GM12865 (cell line): ENCODE measurements around the gene CEP70.
"Not testable (repeated sequence)": the region's sequence is repeated elsewhere in the genome, so short reads cannot be mapped to it uniquely, and the experiment has no call there.

Source experiments
- DNase-seq: peaks from one replicate; pipeline ENCODE4 v3.0.0; 2010; ENCODE audit warnings: low read depth
- H3K4me3 ChIP-seq: 2 replicates; pipeline ENCODE4 v1.5.1; 2011; ENCODE audit warnings: mild to moderate bottlenecking, low read depth, low read length, control low read depth
- CTCF ChIP-seq: IDR thresholded peaks from 2 replicates; pipeline ENCODE4 v1.5.1; 2011; ENCODE audit warnings: low read length, control low read depth, low read depth, inconsistent platforms; ENCODE audit not compliant: insufficient read depth; ENCODE audit errors: missing control alignments

Gene CEP70

DNA sequence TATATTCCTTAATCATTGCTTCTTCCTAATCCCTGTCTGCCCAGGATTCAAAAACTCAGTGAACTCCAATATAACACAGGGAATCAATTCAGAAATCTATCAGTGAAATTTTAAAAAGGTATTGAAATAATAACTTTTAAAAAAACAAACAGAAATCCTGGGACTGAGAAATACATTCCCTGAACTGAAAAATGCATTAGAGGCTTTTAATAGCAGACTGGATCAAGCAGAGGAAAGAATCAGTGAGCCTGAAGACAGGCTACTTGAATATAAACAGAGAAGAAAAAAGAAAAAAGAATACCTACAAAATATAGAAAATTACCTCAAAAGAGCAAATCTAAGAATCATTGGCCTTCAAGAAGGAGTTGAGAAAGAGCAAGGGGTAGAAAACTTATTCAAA lies 54.7 kb downstream of the CEP70 start:
- H3K4me3 ChIP-seq: no peak overlapping the region
- no peak for DNase-seq
- TF ChIP-seq CTCF: no peak

DNA sequence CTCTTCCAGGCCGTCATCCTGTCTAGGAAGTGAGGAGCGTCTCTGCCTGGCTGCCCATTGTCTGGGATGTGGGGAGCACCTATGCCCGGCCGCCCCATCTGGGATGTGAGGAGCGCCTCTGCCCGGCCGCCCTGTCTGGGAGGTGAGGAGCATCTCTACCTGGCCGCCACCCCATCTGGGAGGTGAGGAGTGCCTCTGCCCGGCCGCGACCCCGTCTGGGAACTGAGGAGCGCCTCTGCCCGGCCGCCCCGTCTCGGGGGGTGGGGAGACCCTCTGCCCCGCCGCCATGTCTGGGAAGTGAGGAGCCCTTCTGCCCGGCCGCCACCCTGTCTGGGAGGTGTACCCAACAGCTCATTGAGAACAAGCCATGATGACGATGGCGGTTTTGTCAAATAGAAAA lies 72.6 kb downstream of the CEP70 start:
- DNase-seq, H3K4me3 ChIP-seq: not testable (repeated sequence)

DNA sequence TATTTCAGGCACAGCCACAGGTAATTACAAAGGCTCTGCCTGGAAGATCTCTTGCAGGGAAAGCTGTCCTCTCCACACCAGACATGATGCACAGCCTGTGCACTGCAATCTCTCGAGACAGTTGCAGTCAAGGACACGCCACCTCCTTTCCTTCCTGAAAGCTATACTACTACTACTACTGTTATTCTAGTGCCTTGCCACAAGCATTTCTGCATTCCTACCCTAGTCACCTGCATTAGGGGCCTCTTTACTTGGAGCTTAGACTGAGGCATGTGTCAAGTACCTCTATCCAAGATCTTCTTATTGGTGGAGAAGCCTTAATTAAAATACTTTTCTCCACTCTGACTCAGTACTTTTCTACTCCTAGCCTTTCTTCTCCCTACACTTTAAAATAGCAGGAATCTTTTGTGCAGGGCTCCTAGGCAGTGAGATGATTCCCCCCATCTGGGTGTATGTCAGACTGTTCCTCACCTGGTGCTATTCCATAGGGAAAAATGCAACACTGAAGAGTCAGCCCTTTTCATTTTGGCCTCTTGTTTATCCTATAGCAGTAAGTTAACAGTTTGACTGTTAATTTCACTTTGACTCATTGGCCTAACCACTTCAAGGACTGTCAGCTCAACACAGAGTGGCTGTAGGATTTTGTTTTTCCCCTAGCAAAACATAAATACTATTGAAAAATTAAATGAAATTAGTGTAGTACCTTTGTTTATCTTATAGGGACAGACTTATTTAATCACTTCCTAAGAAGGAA lies 80.8 kb downstream of the CEP70 start:
- no peak overlapping the region for H3K4me3 ChIP-seq
- peak; percentile 45 for DNase-seq
- TF ChIP-seq CTCF: no peak

GRCh38 chr3:138511945-138512344 lies 82.1 kb downstream of the CEP70 start:
- DNase-seq: no peak

DNA sequence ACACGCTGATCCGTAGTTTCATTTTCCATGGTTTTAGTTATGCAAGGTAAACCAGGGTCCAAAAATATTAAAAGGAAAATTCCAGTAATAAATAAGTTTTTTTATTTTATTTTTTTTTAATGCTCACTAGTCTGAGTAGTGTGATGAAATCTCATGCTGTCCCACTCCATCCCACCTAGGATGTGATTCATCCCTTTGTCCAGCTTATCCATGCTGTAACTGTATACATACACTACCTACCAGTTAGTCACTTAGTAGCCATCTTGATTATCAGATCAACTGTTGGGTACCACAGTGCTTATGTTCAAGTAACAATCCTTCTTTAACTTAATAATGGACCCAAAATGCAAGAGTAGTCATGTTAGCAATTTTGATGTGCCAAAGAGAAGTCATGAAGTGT lies 84.5 kb downstream of the CEP70 start:
- no peak for DNase-seq
- TF ChIP-seq CTCF: no peak
- no peak overlapping the region for H3K4me3 ChIP-seq

More at GRCh38 chr3:138511945-138512344, 82.1 kb downstream of the CEP70 start:
- H3K4me3 ChIP-seq: no peak overlapping the region
- TF ChIP-seq CTCF: no peak

- no peak for TF ChIP-seq CTCF
- H3K4me3 ChIP-seq: no peak overlapping the region
- DNase-seq: no peak
Observed at GRCh38 chr3:138507524-138507923, 86.5 kb downstream of the CEP70 start.

DNA sequence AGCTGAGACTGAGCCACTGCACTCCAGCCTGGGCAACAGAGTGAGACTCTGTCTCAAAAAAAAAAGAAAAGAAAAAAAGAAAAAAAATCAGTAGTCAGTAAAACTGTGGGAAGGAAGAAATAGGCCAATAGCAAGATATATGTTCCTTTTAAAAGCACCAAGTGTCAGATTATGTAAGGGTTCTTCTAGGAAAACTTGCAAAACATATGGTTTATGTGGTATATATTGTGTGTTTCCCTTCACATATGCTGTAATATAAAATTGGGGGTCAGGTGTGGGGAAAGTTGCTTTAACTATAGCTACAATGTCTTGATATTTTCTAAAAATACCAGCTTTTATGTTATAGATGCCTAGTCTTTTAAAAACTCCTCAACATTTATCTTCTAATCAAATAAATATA lies 95.1 kb downstream of the CEP70 start:
- DNase-seq: no peak
- H3K4me3 ChIP-seq: no peak overlapping the region
- TF ChIP-seq CTCF: no peak
